Naive thymus-derived CD4-positive, alpha-beta T cell (primary cell): ENCODE measurements around the gene ZNF274. TPM values are rescaled to one million over a fixed set of nuclear protein-coding genes. Genes with fewer than 3 reads are reported as not detected.

Experiments used
- ATAC-seq: fragments of 150-1000 bp; cut with Tn5 transposase; 2 replicates; pipeline ENCODE4 v1.10.0; 2021; ENCODE audit warnings: mild to moderate bottlenecking, moderate library complexity
- CTCF ChIA-PET: fragments of 350-600 bp; sonication (Branson Sonifier 250); formaldehyde crosslinking; loops from one replicate; lab custom pipeline; 2021; ENCODE audit warnings: antibody characterized with exemption; lab: Charles Lee
- POLR2A ChIA-PET: fragments of 350-600 bp; sonication (Branson Sonifier 250); formaldehyde crosslinking; loops from one replicate; lab custom pipeline; 2021; ENCODE audit warnings: antibody characterized with exemption, inconsistent platforms; lab: Charles Lee
- DNase-seq, 9 donors: peaks; one replicate each; pipeline versions ENCODE4 v3.0.0 to v3.0.0-alpha.2; 2020 to 2022; ENCODE audit warnings: mixed read lengths in 1 of 9
- H3K27ac ChIP-seq: one replicate; pipeline ENCODE4 v1.7.0; 2013; ENCODE audit warnings: mild to moderate bottlenecking, low read depth, low read length, moderate library complexity
- H3K27me3 ChIP-seq, 2 donors: one replicate each; pipeline ENCODE4 v1.7.0; 2013; ENCODE audit warnings: low read length in 2 of 2, mild to moderate bottlenecking in 2 of 2, moderate library complexity in 2 of 2; ENCODE audit not compliant: control insufficient read depth in 2 of 2, insufficient read depth in 2 of 2
- H3K36me3 ChIP-seq, 3 experiments: 1 replicate in 2 of 3; 2 replicates in 1 of 3; pipeline ENCODE4 v1.7.0; 2013; ENCODE audit warnings: low read length in 3 of 3, mild to moderate bottlenecking in 3 of 3, moderate library complexity in 1 of 3; ENCODE audit not compliant: insufficient read depth in 3 of 3, control insufficient read depth in 2 of 3
- H3K4me1 ChIP-seq, 2 donors: one replicate each; pipeline ENCODE4 v1.7.0; 2013; ENCODE audit warnings: low read length in 2 of 2, mild to moderate bottlenecking in 2 of 2, moderate library complexity in 1 of 2; ENCODE audit not compliant: control insufficient read depth in 2 of 2, insufficient read depth in 2 of 2
- H3K4me3 ChIP-seq: 2 replicates; pipeline ENCODE4 v1.7.0; 2013; ENCODE audit warnings: mild to moderate bottlenecking, low read length
- H3K9me3 ChIP-seq, 3 experiments: 1 replicate in 2 of 3; 2 replicates in 1 of 3; pipeline ENCODE4 v1.7.0; 2013; ENCODE audit warnings: low read length in 3 of 3; ENCODE audit not compliant: control insufficient read depth in 2 of 3
- H3K27ac Mint-ChIP-seq, 9 donors: one replicate each; pipeline ENCODE4 v1.8.0; 2020 to 2022; ENCODE audit warnings: mixed read lengths in 9 of 9, mild to moderate bottlenecking in 8 of 9, moderate library complexity in 5 of 9, inconsistent platforms in 2 of 9
- H3K27me3 Mint-ChIP-seq, 5 donors: one replicate each; pipeline ENCODE4 v1.8.0; 2021 to 2022; ENCODE audit warnings: mixed read lengths in 5 of 5, mild to moderate bottlenecking in 1 of 5
- H3K36me3 Mint-ChIP-seq, 5 donors: one replicate each; pipeline ENCODE4 v1.8.0; 2020 to 2022; ENCODE audit warnings: mixed read lengths in 5 of 5, mild to moderate bottlenecking in 3 of 5, inconsistent platforms in 1 of 5
- H3K4me1 Mint-ChIP-seq, 7 donors: one replicate each; pipeline ENCODE4 v1.8.0; 2020 to 2022; ENCODE audit warnings: mixed read lengths in 7 of 7, mild to moderate bottlenecking in 3 of 7, inconsistent platforms in 1 of 7
- H3K4me3 Mint-ChIP-seq, 10 donors: one replicate each; pipeline ENCODE4 v1.8.0; 2020 to 2022; ENCODE audit warnings: mild to moderate bottlenecking in 10 of 10, mixed read lengths in 10 of 10, moderate library complexity in 6 of 10, inconsistent platforms in 2 of 10
- H3K9me3 Mint-ChIP-seq, 11 donors: one replicate each; pipeline ENCODE4 v1.8.0; 2020 to 2022; ENCODE audit warnings: mixed read lengths in 11 of 11, mild to moderate bottlenecking in 4 of 11, inconsistent platforms in 1 of 11, moderate library complexity in 1 of 11
- intact Hi-C, 2 donors: fragments of 100-400 bp; cut with micrococcal nuclease; formaldehyde crosslinking; loops; one replicate each; pipeline ENCODE4 v1.15.1; 2023
- polyA plus RNA-seq, 2 donors: library from polyadenylated mRNA; unstranded; fragments of 300-500 nt; fragmentation: Illumina TruSeq; gene quantifications; one replicate each; pipeline ENCODE4 v1.2.3, GENCODE V29; 2021
- total RNA-seq, 6 experiments: library from RNA in 5 of 6; stranded (reverse) in 5 of 6; gene quantifications; 1 replicate in 5 of 6; 2 replicates in 1 of 6; pipeline ENCODE4 v1.2.3 and lab custom pipeline; 2021 to 2026

ZNF274 gene
- total and polyA plus RNA-seq, 7 experiments from 2014 or later = 20.1 to 91.1 (median 52.7) TPM

- H3K4me1 Mint-ChIP-seq = peaks cover 0 to 4% (median 0%) of the 10 kb centered on the region in 7 donors
- peaks cover 37 to 98% (median 78%) of the 10 kb centered on the region in 3 experiments for H3K9me3 ChIP-seq
- H3K4me3 ChIP-seq = peak overlapping the region; percentile 19
- H3K4me1 ChIP-seq = no peaks in the 10 kb centered on the region
- H3K36me3 Mint-ChIP-seq = peaks cover 19 to 88% (median 64%) of the 10 kb centered on the region in 5 donors
- no peaks in the 10 kb centered on the region for H3K27me3 Mint-ChIP-seq
- H3K4me3 Mint-ChIP-seq = no peak overlapping the region
- H3K27me3 ChIP-seq = no peaks in the 10 kb centered on the region
- H3K36me3 ChIP-seq = peaks cover 6 to 88% (median 11%) of the 10 kb centered on the region in 3 experiments
- POLR2A ChIA-PET = interaction anchor here (0.6 to 1.6 kb wide), 3 partner anchors 10 to 754 kb away, joined by 3 to 5 read pairs (median 4); no protein-coding TSS in a partner anchor
- H3K27ac ChIP-seq = no peak overlapping the region
- DNase-seq (no peak), ATAC-seq (no peak)
- H3K9me3 Mint-ChIP-seq = peaks cover 5 to 100% (median 77%) of the 10 kb centered on the region in 11 donors
- CTCF ChIA-PET = interaction anchor here (0.6 to 0.8 kb wide), 2 partner anchors 11 to 196 kb away, joined by 3 read pairs; no protein-coding TSS in a partner anchor
- intact Hi-C loops = no loop called here
- H3K27ac Mint-ChIP-seq = no peak overlapping the region
Observed at GRCh38 chr19:58261600-58261967, 78.7 kb downstream of the ZNF274 start.

- H3K4me3 ChIP-seq = peak overlapping the region; percentile 33
- no peak for ATAC-seq
- H3K27ac ChIP-seq = no peak overlapping the region
- peaks cover 6 to 88% (median 11%) of the 10 kb centered on the region in 3 experiments for H3K36me3 ChIP-seq
- POLR2A ChIA-PET = interaction anchor here (0.6 to 1.6 kb wide), 5 partner anchors 9 to 755 kb away, joined by 3 to 5 read pairs (median 3); partner anchors contain the start of gene ZNF274
- no peaks in the 10 kb centered on the region for H3K27me3 ChIP-seq
- no peaks in the 10 kb centered on the region for H3K4me1 ChIP-seq
- no peaks in the 10 kb centered on the region for H3K27me3 Mint-ChIP-seq
- peaks cover 0 to 4% (median 0%) of the 10 kb centered on the region in 7 donors for H3K4me1 Mint-ChIP-seq
- peak overlapping the region in 1 of 9 donors; percentile 18 for H3K27ac Mint-ChIP-seq
- intact Hi-C loops = no loop called here
- H3K36me3 Mint-ChIP-seq = peaks cover 18 to 87% (median 66%) of the 10 kb centered on the region in 5 donors
- H3K9me3 ChIP-seq = peaks cover 35 to 99% (median 75%) of the 10 kb centered on the region in 3 experiments
- H3K9me3 Mint-ChIP-seq = peaks cover 5 to 100% (median 77%) of the 10 kb centered on the region in 11 donors
- DNase-seq = no peak
- CTCF ChIA-PET = no interaction called here
- H3K4me3 Mint-ChIP-seq = no peak overlapping the region
Observed at GRCh38 chr19:58261968-58262921, 79.4 kb downstream of the ZNF274 start.

GRCh38 chr19:58262922-58263296 is 80.0 kb downstream of the ZNF274 start:
- Histone ChIP-seq H3K36me3 (peaks cover 6 to 81% (median 11%) of the 10 kb centered on the region in 3 experiments), H3K27me3 (no peaks in the 10 kb centered on the region), H3K9me3 (peaks cover 32 to 99% (median 69%) of the 10 kb centered on the region in 3 experiments), H3K27ac (no peak overlapping the region), H3K4me1 (no peaks in the 10 kb centered on the region), H3K4me3 (peak overlapping the region; percentile 33)
- Mint-ChIP-seq H3K9me3 (peaks cover 1 to 99% (median 71%) of the 10 kb centered on the region in 11 donors), H3K4me3 (peak overlapping the region in 1 of 10 donors; percentile 12), H3K27me3 (no peaks in the 10 kb centered on the region), H3K36me3 (peaks cover 11 to 80% (median 59%) of the 10 kb centered on the region in 5 donors), H3K27ac (peak overlapping the region in 1 of 9 donors; percentile 32), H3K4me1 (no peaks in the 10 kb centered on the region)
- POLR2A ChIA-PET = interaction anchor here (1.0 to 1.6 kb wide), 3 partner anchors 9 to 81 kb away, joined by 3 to 5 read pairs (median 3); partner anchors contain the start of gene ZNF274
- ATAC-seq = no peak
- DNase-seq = no peak
- intact Hi-C loops = no loop called here
- CTCF ChIA-PET = no interaction called here

Other genes starting within 250 kb of the ZNF274 start
- 1 to 10 TPM; 2.1 to 7.7 (median 6.0) TPM for gene ZNF418, start 247.7 kb upstream of the ZNF274 start, total RNA-seq
- gene ZNF418, start 247.7 kb upstream of the ZNF274 start, polyA plus RNA-seq = 1 to 10 TPM; 1.8 to 2.2 TPM
- gene ZNF256, start 235.4 kb upstream of the ZNF274 start, total RNA-seq = 10 to 100 TPM in 3 of 5 experiments, 1 to 10 TPM in 2; 5.2 to 13.8 (median 11.8) TPM
- gene ZNF256, start 235.4 kb upstream of the ZNF274 start, polyA plus RNA-seq = 1 to 10 TPM; 4.0 to 6.1 TPM
- gene C19orf18, start 208.5 kb upstream of the ZNF274 start, total RNA-seq = 1 to 10 TPM in 3 of 5 experiments, under 1 TPM in 1, not detected in 1; 0.44 to 2.0 (median 1.5) TPM
- gene C19orf18, start 208.5 kb upstream of the ZNF274 start, polyA plus RNA-seq = not detected
- 10 to 100 TPM; 11.9 to 37.5 (median 15.3) TPM for gene ZNF606, start 180.2 kb upstream of the ZNF274 start, total RNA-seq
- 10 to 100 TPM in 1 of 2 donors, 1 to 10 TPM in 1; 9.4 to 11.3 TPM for gene ZNF606, start 180.2 kb upstream of the ZNF274 start, polyA plus RNA-seq
- not detected for gene ZSCAN1, start 149.0 kb upstream of the ZNF274 start, total RNA-seq
- not detected for gene ZSCAN1, start 149.0 kb upstream of the ZNF274 start, polyA plus RNA-seq
- 1 to 10 TPM in 4 of 5 experiments, under 1 TPM in 1; 0.07 to 2.9 (median 2.5) TPM for gene ZNF135, start 123.8 kb upstream of the ZNF274 start, total RNA-seq
- 1 to 10 TPM; 1.8 to 3.3 TPM for gene ZNF135, start 123.8 kb upstream of the ZNF274 start, polyA plus RNA-seq
- gene ZSCAN18, start 84.8 kb upstream of the ZNF274 start, total RNA-seq = 100 to 1,000 TPM in 1 of 5 experiments, 10 to 100 TPM in 3, 1 to 10 TPM in 1; 8.2 to 100 (median 78.1) TPM
- 10 to 100 TPM; 17.9 to 30.7 TPM for gene ZSCAN18, start 84.8 kb upstream of the ZNF274 start, polyA plus RNA-seq
- 10 to 100 TPM in 3 of 5 experiments, 1 to 10 TPM in 2; 2.8 to 17.1 (median 15.1) TPM for gene ZNF329, start 32.3 kb upstream of the ZNF274 start, total RNA-seq
- 10 to 100 TPM in 1 of 2 donors, 1 to 10 TPM in 1; 8.2 to 12.6 TPM for gene ZNF329, start 32.3 kb upstream of the ZNF274 start, polyA plus RNA-seq
- gene ZNF544, start 45.9 kb downstream of the ZNF274 start, total RNA-seq = 10 to 100 TPM; 19.7 to 60.7 (median 42.1) TPM
- 10 to 100 TPM; 21.6 to 30.8 TPM for gene ZNF544, start 45.9 kb downstream of the ZNF274 start, polyA plus RNA-seq
- gene ZNF8, start 95.9 kb downstream of the ZNF274 start, total RNA-seq = 10 to 100 TPM in 2 of 5 experiments, 1 to 10 TPM in 3; 5.2 to 10.5 (median 10.0) TPM
- 1 to 10 TPM in 1 of 2 donors, under 1 TPM in 1; 0.97 to 1.4 TPM for gene ZNF8, start 95.9 kb downstream of the ZNF274 start, polyA plus RNA-seq
- gene ERVK3-1, start 122.3 kb downstream of the ZNF274 start, total RNA-seq = 100 to 1,000 TPM in 2 of 5 experiments, 10 to 100 TPM in 3; 59.7 to 122 (median 65.4) TPM
- 10 to 100 TPM; 68.2 to 88.7 TPM for gene ERVK3-1, start 122.3 kb downstream of the ZNF274 start, polyA plus RNA-seq
- gene ZSCAN22, start 143.9 kb downstream of the ZNF274 start, total RNA-seq = 1 to 10 TPM; 1.1 to 6.0 (median 4.5) TPM
- 1 to 10 TPM; 1.3 to 3.6 TPM for gene ZSCAN22, start 143.9 kb downstream of the ZNF274 start, polyA plus RNA-seq
- 10 to 100 TPM in 3 of 5 experiments, 1 to 10 TPM in 2; 7.0 to 21.5 (median 12.4) TPM for gene A1BG, start 170.4 kb downstream of the ZNF274 start, total RNA-seq
- gene A1BG, start 170.4 kb downstream of the ZNF274 start, polyA plus RNA-seq = 10 to 100 TPM; 38.0 to 60.1 TPM
- gene ZNF497, start 179.7 kb downstream of the ZNF274 start, total RNA-seq = 1 to 10 TPM; 1.0 to 2.7 (median 1.8) TPM
- gene ZNF497, start 179.7 kb downstream of the ZNF274 start, polyA plus RNA-seq = 1 to 10 TPM; 1.9 to 2.9 TPM
- 1 to 10 TPM; 1.4 to 4.3 (median 2.4) TPM for gene ZNF837, start 198.0 kb downstream of the ZNF274 start, total RNA-seq
- gene ZNF837, start 198.0 kb downstream of the ZNF274 start, polyA plus RNA-seq = 10 to 100 TPM in 1 of 2 donors, 1 to 10 TPM in 1; 6.9 to 15.6 TPM
- 1,000 to 10,000 TPM in 4 of 5 experiments, 100 to 1,000 TPM in 1; 911 to 1,684 (median 1,502) TPM for gene RPS5, start 204.2 kb downstream of the ZNF274 start, total RNA-seq
- 1,000 to 10,000 TPM; 1,774 to 1,925 TPM for gene RPS5, start 204.2 kb downstream of the ZNF274 start, polyA plus RNA-seq
- under 1 TPM in 4 of 5 experiments, not detected in 1; 0.32 to 0.53 (median 0.50) TPM for gene RNF225, start 212.6 kb downstream of the ZNF274 start, total RNA-seq
- gene RNF225, start 212.6 kb downstream of the ZNF274 start, polyA plus RNA-seq = not detected
- gene ZNF584, start 225.6 kb downstream of the ZNF274 start, total RNA-seq = 10 to 100 TPM in 1 of 5 experiments, 1 to 10 TPM in 4; 4.2 to 12.1 (median 8.8) TPM
- 1 to 10 TPM; 6.5 to 7.0 TPM for gene ZNF584, start 225.6 kb downstream of the ZNF274 start, polyA plus RNA-seq